Jurkat, Clone E6-1 (cell line): Measurements from ENCODE around the gene IQCK.

Experiments used
- DNase-seq: peaks from one replicate; pipeline ENCODE4 v3.0.0-alpha.2; 2011; ENCODE audit warnings: low read depth, low spot score
- H3K4me3 ChIP-seq: 2 replicates; pipeline ENCODE4 v1.5.1; 2011; ENCODE audit warnings: mild to moderate bottlenecking, low read length, control low read depth, moderate library complexity

Gene IQCK

DNA sequence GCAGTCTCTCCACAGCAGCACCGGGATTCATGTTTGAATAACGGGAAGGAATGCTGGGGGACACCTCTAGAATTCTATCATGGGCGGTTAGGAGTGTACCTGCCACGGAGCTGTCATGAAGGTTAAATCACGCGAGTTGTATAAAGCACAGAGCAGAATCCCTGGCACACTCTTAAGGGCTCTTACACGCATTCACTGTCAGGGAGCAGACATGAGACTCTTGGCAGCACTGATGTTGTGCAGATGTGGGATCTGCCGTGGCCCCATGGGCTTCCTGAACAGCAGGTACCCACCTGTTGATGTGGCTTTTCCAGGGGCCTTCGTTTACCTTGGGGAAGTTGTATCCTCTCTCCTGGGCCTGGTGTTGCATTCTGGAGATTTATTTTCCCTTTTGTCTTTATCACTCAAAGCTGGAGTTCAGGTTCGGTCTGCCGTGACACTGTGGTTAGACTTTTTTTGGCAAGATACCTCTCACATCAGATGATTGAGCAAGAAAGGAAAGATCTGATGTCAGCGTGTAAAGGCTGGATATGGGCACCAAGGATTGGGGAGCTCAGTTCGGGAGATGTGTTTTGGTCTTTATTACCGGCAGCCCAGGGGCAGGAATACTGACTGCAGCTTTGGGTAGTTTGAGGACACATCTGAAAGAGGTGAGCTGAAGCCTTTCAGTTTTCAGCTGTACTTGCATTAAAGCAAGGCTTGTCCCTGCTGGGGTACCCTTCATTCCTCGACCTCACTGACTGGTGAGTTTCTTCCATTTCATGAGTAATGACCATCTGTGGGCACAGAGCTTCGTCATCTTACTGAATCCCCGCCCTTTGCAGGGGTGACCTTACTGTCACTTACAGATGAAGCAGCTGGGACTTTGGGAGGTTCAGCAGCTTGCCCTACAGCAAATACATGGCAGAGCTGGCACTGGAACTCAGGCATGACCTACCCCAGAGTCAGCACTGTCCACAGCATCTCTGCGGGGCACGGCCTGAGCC lies 19.3 kb upstream of the IQCK start:
- H3K4me3 ChIP-seq, result no peak overlapping the region
- no peak for DNase-seq

DNA sequence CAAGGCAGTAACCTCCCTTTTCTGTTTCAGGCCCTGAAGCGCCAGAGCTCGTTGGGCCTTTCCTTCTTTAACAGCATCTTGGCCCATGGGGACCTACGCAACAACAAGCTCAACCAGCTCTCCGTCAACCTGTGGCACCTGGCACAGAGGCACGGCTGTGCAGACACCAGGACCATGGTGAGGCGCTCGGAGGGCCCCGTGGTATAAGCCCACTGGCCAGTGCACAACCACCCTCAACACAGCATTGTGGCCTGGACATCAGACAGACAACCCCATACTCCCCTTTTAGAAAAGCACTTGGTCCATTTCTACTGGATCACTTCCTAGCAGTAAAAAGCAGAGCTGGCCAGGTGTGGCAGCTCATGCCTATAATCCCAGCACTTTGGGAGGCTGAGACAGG lies 18.6 kb upstream of the IQCK start:
- DNase-seq, result no peak
- H3K4me3 ChIP-seq, result no peak overlapping the region

- no peak for DNase-seq
- H3K4me3 ChIP-seq, result no peak overlapping the region
These were observed 17.7 kb upstream of the IQCK start for GRCh38 chr16:19700319-19700781.

GRCh38 chr16:19701091-19701490 lies 17.0 kb upstream of the IQCK start:
- no peak overlapping the region for H3K4me3 ChIP-seq
- DNase-seq, result no peak

- H3K4me3 ChIP-seq, result no peak overlapping the region
- no peak for DNase-seq
These were observed 14.7 kb upstream of the IQCK start for GRCh38 chr16:19703172-19703889.

- H3K4me3 ChIP-seq, result no peak overlapping the region
- DNase-seq, result no peak
These were observed 13.5 kb upstream of the IQCK start for GRCh38 chr16:19704321-19705145.

GRCh38 chr16:19705146-19705501 lies 12.9 kb upstream of the IQCK start:
- no peak for DNase-seq
- H3K4me3 ChIP-seq, result no peak overlapping the region

GRCh38 chr16:19705843-19706242 lies 12.2 kb upstream of the IQCK start:
- H3K4me3 ChIP-seq, result no peak overlapping the region

DNA sequence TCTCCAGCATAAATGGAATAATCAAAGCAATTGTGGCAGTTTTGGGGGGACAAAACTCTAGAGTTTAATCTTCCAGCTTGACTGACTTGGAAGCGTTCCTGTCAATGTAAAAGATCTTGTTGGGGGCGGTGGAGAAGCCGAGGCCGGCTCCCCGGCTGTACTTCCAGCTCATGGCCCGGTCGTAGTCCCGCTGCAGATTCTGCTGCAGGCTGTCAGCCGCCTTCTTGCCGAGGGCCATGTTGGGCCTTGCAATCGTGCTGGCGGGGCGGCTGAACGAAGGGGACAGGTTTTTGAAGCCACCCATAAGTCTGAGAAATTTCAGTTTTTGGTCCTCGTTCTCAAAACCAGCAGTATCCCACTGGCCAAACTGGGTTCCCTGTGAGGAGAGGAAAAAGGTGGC lies 11.2 kb upstream of the IQCK start:
- H3K4me3 ChIP-seq, result no peak overlapping the region
- no peak for DNase-seq

More at GRCh38 chr16:19705843-19706242, 12.2 kb upstream of the IQCK start:
- no peak for DNase-seq

DNA sequence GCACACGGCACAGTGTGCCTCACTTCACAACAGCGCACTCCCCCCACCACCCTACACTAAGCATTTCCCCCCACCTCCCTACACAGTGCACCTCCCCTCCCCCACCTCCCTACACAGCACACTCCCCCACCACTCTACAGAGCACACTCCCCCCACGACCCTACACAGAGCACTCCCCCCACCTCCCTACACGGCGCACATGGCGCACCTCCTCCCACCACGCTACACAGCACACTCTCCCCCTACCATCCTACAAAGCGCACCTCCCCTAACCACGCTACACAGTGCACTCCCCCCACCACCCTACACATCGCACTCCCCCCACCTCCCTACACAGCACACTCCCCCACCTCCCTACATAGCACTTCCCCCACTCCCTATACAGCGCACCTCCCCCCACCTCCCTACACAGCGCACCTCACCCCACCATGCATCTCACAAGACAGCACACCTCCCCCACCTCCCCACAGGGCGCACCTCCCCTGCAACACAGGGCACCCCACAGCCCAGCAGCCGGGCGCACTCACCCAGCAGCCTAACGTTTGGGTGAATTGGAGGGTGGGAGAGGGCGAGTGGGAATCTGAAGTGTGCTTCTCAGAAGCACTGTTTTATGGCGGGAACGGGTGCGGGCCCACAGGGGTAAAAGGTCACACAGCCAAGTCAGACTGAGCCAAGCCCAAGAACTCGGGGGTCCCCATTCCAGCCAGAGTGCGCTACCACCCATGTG lies 10.3 kb upstream of the IQCK start:
- H3K4me3 ChIP-seq, result no peak overlapping the region
- DNase-seq, result no peak

DNA sequence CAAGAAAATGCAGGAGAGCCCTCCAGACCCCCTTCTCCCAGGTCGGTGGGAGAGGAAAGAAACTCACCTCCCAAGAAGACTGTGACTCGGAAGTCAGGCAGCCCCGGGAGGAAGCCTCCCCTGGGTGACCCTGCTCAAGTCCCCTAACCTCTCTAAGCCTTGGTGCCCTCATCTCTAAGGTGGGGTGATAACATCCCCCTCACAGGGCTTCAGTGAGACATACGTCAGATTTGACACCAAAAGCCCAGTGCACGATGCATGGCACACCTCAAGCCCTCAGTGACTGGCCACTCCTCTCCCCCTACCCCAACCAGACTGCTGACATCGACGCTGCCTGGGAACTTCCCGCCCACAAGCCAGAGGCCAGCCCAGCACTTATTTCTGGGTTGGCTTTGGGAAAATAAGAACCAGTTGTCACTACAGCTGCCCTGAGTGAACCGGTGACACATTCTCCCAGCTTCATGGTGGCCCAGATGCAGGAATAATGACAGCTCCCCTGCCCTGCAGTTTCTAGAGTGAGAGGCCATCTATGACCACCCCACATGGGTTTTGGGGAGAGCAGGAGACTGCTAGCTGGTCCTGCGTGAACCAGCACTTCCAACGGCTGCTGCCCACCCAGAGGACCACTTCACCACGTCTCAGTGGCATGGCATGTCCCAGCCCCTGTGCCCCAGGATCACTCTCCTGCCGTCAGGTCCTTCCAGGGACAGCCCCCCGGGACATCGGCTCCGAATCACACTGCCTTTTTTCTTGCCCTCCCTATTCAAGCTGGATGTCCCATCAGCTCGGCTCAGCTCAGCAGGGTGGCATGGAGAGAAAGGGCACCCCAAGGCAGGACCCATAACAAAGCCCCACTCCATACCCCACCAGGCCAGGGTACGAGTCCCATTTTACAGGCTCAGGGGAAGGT lies 9.5 kb upstream of the IQCK start:
- no peak for DNase-seq
- no peak overlapping the region for H3K4me3 ChIP-seq

DNA sequence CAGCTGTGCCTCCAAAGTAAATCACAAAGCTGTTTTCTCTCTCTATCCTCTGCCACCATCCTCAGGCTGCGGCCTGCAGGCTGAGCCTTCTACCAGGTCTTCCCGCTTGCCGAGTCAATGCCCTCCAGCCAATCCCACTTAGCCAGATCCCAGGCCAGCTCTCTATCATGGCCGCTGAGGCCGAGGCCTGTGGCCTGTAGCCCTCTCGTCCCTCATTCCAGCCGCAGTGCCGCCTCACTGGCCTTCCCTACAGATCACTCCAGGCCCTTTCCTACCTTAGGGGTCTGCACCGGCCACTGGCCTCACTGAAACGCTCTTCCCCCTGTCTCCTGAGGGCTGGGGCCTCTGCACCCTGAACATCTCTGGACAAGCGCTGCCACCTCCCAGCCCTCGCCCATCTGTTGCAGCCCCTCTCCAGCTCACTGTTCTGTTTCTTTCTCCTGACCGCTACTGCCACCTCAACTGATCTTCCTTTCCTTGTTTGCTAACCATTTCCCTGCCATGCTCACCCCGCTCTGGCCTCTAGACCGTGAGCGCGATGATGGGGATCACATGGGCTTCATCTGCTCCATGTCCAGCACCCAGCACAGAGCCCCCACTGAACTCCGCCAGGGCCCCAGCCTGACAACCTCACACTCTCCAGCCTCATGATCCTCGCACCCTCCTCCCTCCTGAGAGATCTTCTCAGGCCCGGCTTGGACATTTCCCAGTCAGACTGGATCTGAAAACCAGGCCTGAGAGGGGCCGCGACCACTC lies 8.5 kb upstream of the IQCK start:
- DNase-seq, result no peak
- no peak overlapping the region for H3K4me3 ChIP-seq

GRCh38 chr16:19710191-19710908 lies 7.7 kb upstream of the IQCK start:
- DNase-seq, result no peak
- no peak overlapping the region for H3K4me3 ChIP-seq

DNA sequence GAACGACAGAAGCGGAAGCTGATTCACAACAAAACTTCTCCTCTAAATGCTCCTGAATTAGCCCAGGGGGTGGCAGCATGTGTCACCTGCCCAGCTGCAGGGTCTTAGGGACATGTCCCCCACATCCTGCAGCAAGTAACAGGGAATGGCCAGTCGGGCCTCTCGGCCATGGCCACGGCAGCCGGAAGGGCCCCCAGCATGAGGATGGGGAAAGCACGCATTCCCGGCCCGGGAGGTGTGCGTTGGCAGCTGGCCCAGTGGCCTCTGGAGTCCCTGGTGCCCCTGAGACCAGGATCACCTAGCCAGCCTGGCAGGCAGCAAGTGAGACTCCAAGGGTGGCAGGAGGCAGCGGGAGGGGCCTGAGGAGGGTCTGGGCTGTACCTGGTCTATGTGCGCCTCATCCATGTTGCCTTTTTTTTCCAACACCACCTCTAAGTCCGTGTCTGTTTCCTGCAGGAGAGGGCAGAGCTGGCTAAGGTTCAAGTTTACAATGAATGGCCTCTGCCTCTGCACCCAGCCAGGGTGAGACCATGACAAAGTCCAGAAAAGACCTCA lies 7.0 kb upstream of the IQCK start:
- no peak overlapping the region for H3K4me3 ChIP-seq
- no peak for DNase-seq

DNA sequence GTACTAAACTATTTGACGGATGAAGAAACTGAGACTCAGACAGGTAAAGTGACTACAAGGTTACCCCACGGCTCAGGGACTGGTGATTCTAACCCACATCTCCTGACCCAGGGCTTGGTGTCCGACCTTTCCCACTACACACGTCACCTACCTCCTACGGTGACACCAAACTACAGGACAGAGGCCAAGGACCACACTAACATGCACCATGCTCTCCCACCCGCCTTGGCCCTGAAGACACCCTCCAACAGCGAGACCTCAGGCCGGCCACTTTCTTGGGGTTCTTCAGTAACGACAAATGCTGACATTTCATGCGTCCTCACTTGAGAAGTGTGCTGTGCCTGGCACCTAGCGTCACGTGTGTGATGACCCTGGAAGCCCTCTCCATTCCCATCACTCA lies 6.4 kb upstream of the IQCK start:
- no peak overlapping the region for H3K4me3 ChIP-seq
- DNase-seq, result no peak

GRCh38 chr16:19712418-19713058 lies 5.5 kb upstream of the IQCK start:
- DNase-seq, result no peak

More at GRCh38 chr16:19712418-19713058, 5.5 kb upstream of the IQCK start:
- H3K4me3 ChIP-seq, result no peak overlapping the region
